A549 (cell line): ENCODE measurements around the gene WDR33. TPM values are rescaled to one million over a fixed set of nuclear protein-coding genes. Genes with fewer than 3 reads are reported as not detected.

Source experiments
- ATAC-seq, 2 experiments: fragments of 200-7000 bp in 1 of 2; fragments of >200 bp in 1 of 2; cut with Nextera tagmentation in 1 of 2; cut with Tn5 transposase in 1 of 2; 3 replicates each; pipeline versions ENCODE4 v1.8.0 to v1.9.1; 2018 to 2020; ENCODE audit warnings: mild to moderate bottlenecking in 1 of 2, moderate library complexity in 1 of 2
- CTCF ChIA-PET: fragments of 300-600 bp; sonication (Branson Sonifier 250); formaldehyde crosslinking; extraction: SDS; loops from one replicate; lab custom pipeline; 2021; ENCODE audit warnings: antibody characterized with exemption, inconsistent platforms; lab: Yijun Ruan, JAX
- POLR2A ChIA-PET: fragments of 350-600 bp; formaldehyde crosslinking; extraction: SDS; loops from one replicate; lab custom pipeline; 2021; ENCODE audit warnings: antibody characterized with exemption, inconsistent platforms; lab: Yijun Ruan, JAX
- DNase-seq, 2 experiments: peaks; one replicate each; pipeline versions ENCODE4 v3.0.0 to v3.0.0-alpha.2; 2011 to 2016; ENCODE audit warnings: low read depth in 1 of 2, low spot score in 1 of 2
- FAIRE-seq: peaks from 2 replicates; lab custom pipeline; 2011; peaks lifted over from hg19 to GRCh38; lab: Jason Lieb, UNC
- H3K27ac ChIP-seq, 2 experiments: fragments of >200 bp; sonication (Bioruptor Twin); formaldehyde crosslinking; 3 replicates each; pipeline ENCODE4 v1.5.1; 2016 to 2017
- H3K4me1 ChIP-seq: fragments of >200 bp; sonication (Bioruptor Twin); formaldehyde crosslinking; 3 replicates; pipeline ENCODE4 v1.6.1; 2016
- H3K4me2 ChIP-seq: fragments of >200 bp; sonication (Bioruptor Twin); formaldehyde crosslinking; 3 replicates; pipeline ENCODE4 v1.6.1; 2016
- H3K4me3 ChIP-seq: fragments of >200 bp; sonication (Bioruptor Twin); formaldehyde crosslinking; 3 replicates; pipeline ENCODE4 v1.5.1; 2016
- H3K9me3 ChIP-seq: fragments of >200 bp; sonication (Bioruptor Twin); formaldehyde crosslinking; 3 replicates; pipeline ENCODE4 v1.6.1; 2016
- CBX8 ChIP-seq: fragments of 200-600 bp; sonication (generic); IDR thresholded peaks from 2 replicates; pipeline ENCODE4 v1.6.1; 2016
- EHF ChIP-seq: fragments of 250-450 bp; sonication (Bioruptor Pico); IDR thresholded peaks from 2 replicates; pipeline ENCODE4 v1.5.0; 2020; ENCODE audit warnings: mild to moderate bottlenecking
- HDAC2 ChIP-seq: fragments of 200-600 bp; sonication (generic); IDR thresholded peaks from 2 replicates; pipeline ENCODE4 v1.6.1; 2016
- HOXB5 ChIP-seq: fragments of 250-450 bp; sonication (Bioruptor Pico); IDR thresholded peaks from 2 replicates; pipeline ENCODE4 v1.5.0; 2020; ENCODE audit warnings: mild to moderate bottlenecking, moderate library complexity
- RAD21 ChIP-seq, 2 experiments: fragments of >200 bp in 1 of 2; sonication (Bioruptor Twin) in 1 of 2; formaldehyde crosslinking in 1 of 2; IDR thresholded peaks in 1 of 2; conservative IDR thresholded peaks in 1 of 2; 2 replicates in 1 of 2; 3 replicates in 1 of 2; pipeline ENCODE4 v1.6.1; 2012 to 2018; ENCODE audit warnings: inconsistent platforms in 1 of 2
- RNF2 ChIP-seq: fragments of 200-600 bp; sonication (generic); IDR thresholded peaks from 2 replicates; pipeline ENCODE4 v1.6.1; 2016; ENCODE audit warnings: low read depth, mild to moderate bottlenecking, antibody characterized with exemption, moderate library complexity, borderline replicate concordance
- SMC3 ChIP-seq: fragments of >200 bp; sonication (Bioruptor Twin); formaldehyde crosslinking; IDR thresholded peaks from 3 replicates; pipeline ENCODE4 v1.6.1; 2018; ENCODE audit warnings: inconsistent platforms
- WGBS: methylation state at CpG from one replicate; pipeline ENCODE4 v1.1.6; 2017; ENCODE audit errors: missing lambda C conversion rate; 5-methylcytosine and 5-hydroxymethylcytosine counted together
- polyA plus RNA-seq, 4 experiments: library from polyadenylated mRNA; depleted of rRNA in 3 of 4; stranded (reverse); fragments of >200 nt; fragmentation: RNase III in 1 of 4; extraction: RNeasy Plus Mini Kit Qiagen cat#74134 plus additional on column Dnase treatment in 1 of 4; gene quantifications; 2 replicates in 3 of 4; 3 replicates in 1 of 4; pipeline ENCODE4 v1.2.3, GENCODE V29; 2011 to 2017
- TF ChIP-seq, protein P1 (sequence below): fragments of >200 bp; sonication (Bioruptor Twin); formaldehyde crosslinking; IDR thresholded peaks from 3 replicates; pipeline ENCODE4 v1.5.1; 2016
- TF ChIP-seq, protein P2 (sequence below): IDR thresholded peaks from 2 replicates; pipeline ENCODE4 v1.6.1; 2012

The WDR33 gene
- polyA plus RNA-seq, 2 of the 4 experiments (the other 2 are of a cell fraction): 21.3 to 67.1 TPM

DNA sequence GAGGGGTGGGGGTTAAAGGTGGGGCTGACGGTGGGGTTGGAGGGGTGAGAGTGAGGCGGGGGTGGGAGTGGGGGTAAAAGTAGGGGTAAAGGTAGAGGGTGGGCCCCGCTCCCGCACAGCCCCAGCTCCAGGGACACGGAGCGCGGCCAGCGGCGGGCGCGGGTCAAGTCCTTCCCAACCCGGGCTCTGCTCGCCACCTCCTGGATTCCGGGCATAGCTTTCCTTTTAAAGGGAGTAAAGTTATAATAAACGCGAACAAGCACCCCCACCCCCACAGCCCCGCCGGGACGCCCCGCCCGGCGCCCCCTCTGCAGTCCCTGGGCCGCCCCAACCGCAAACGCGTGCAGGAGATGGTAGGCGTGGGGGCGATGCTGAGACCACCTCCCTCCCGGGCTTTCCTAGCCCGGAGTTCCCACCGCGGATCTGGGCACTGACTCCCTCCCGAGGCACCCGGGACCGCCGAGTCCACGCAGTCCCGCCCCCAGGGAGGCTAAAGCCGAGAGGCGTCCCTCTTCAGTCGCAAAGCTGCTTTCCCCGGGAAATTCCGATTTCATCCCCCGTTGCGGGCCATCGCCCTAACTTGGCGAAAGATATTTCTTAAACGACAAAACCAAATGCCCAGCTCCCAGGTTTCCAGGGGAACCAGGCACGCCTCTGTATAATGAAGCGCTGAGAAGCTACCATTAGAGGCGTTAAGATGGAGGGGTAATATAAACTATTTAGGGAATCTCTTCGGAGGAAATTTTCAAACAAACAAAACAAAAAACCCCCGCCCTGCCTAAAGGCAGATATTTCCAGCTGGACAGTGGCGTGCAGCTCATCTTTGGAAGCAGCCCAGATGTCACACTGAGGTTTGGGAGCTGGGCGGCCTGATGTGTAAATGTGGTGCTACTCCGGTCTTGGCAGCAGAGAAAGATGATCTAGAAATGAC is 135.4 kb downstream of the WDR33 start, which contains the start of gene LIMS2:
TSS of gene LIMS2 (minus strand) at position 200 of the 931 bp plus-strand sequence. CDS start 506 bp downstream, outside the sequence.
- peak within 1 kb of the TSS; percentile 77 for H3K4me3 ChIP-seq
- ATAC-seq: peak; percentile 72 to 83
- H3K27ac ChIP-seq: peak within 1 kb of the TSS; percentile 67 to 90
- FAIRE-seq: no peak
- TF ChIP-seq SMC3: peak; percentile 37; the same call in 1 of the 3 replicates
- 0 out of 2 replicates have a peak, but pooled peaks have one; percentile 43 for TF ChIP-seq CBX8
- peak; percentile 81; the same call in 1 of the 2 replicates for TF ChIP-seq RNF2
- peak; percentile 28 to 57; a peak in 2 of 5 replicates for TF ChIP-seq RAD21 (conservative IDR thresholded peaks at IDR 0.05 in 1 of 2, IDR thresholded peaks at IDR 0.05 in 1 of 2)
- TF ChIP-seq HDAC2: no peak
- TF ChIP-seq, protein P1, sequence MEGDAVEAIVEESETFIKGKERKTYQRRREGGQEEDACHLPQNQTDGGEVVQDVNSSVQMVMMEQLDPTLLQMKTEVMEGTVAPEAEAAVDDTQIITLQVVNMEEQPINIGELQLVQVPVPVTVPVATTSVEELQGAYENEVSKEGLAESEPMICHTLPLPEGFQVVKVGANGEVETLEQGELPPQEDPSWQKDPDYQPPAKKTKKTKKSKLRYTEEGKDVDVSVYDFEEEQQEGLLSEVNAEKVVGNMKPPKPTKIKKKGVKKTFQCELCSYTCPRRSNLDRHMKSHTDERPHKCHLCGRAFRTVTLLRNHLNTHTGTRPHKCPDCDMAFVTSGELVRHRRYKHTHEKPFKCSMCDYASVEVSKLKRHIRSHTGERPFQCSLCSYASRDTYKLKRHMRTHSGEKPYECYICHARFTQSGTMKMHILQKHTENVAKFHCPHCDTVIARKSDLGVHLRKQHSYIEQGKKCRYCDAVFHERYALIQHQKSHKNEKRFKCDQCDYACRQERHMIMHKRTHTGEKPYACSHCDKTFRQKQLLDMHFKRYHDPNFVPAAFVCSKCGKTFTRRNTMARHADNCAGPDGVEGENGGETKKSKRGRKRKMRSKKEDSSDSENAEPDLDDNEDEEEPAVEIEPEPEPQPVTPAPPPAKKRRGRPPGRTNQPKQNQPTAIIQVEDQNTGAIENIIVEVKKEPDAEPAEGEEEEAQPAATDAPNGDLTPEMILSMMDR: peak; percentile 29; the same call in 2 of the 3 replicates
- TF ChIP-seq EHF (CRISPR knock-in tag): no peak
- POLR2A ChIA-PET: interaction anchor here (0.5 to 1.1 kb wide), 4 partner anchors 25 to 381 kb away, joined by 3 read pairs; no protein-coding TSS in a partner anchor
- 11% methylated on average over 23 of the region's 56 CpGs for WGBS
- CTCF ChIA-PET: interaction anchor here (0.5 to 2.7 kb wide), 13 partner anchors 17 to 608 kb away, joined by 3 to 10 read pairs (median 4); no protein-coding TSS in a partner anchor
- H3K9me3 ChIP-seq: no peaks in the 10 kb centered on the region
- H3K4me1 ChIP-seq: peaks cover 15% of the 10 kb centered on the region
- peak; percentile 48 to 49 for DNase-seq
- peak within 1 kb of the TSS; percentile 94 for H3K4me2 ChIP-seq

DNA sequence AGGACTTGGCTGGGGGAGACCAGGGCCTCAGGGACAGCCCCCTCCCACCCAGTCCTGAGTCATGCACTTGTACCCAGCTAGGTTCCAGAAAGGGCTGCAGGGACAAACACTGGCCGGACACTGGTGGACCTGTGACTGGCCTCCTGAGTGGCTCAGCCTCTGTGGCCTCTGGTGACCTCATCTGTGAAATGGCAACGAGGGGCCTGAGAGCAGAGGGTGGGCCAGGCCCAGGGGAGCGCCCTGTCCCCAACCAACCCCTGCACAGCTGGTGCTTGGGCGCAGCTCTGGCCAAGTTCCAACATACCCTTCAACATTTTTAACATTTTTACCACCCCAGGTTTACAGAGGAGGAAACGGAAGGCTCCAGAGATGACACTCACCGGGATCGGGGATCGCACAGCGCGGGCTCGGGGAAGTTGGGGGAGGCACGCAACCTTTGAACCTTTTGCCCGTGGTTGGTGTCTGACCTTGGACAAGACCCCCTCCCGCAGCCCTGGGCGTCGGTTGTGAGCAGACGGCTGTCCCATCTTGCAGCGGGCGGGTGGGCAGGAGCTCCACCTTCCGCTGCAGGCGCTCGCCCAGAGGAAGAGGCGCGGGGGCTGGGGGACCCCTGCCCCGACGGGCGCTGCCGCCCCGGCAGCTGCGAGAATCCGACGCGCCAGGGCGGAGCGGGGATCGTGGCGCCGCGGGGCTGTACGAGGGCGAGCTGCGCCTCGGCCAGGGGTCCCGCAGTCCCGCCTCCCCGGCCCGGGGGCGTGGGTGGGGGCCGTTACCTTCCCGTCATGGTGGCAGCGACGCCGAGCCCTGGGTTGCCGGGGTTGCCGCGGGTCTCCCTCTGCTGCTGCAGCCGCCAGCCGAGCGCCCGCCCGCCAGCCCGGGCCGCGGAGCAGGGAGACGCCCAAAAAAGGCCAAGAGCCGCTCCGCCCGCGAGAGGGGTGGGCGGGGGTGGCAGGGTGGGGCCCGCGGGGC is 136.4 kb downstream of the WDR33 start:
- 52% methylated on average over 18 of the region's 72 CpGs for WGBS
- H3K4me2 ChIP-seq: peak overlapping the region; percentile 94
- POLR2A ChIA-PET: interaction anchor here (0.8 to 1.1 kb wide), 2 partner anchors 26 to 148 kb away, joined by 3 read pairs; partner anchors contain the start of gene IWS1
- peak overlapping the region; percentile 67 to 90 for H3K27ac ChIP-seq
- DNase-seq (peak in 1 of 2 experiments; percentile 41), ATAC-seq (peak; percentile 60 to 66), FAIRE-seq (no peak)
- no peak for TF ChIP-seq HOXB5 (CRISPR knock-in tag)
- peak overlapping the region; percentile 77 for H3K4me3 ChIP-seq
- H3K4me1 ChIP-seq: peaks cover 15% of the 10 kb centered on the region
- CTCF ChIA-PET: interaction anchor here (0.5 to 2.7 kb wide), 14 partner anchors 21 to 607 kb away, joined by 3 to 10 read pairs (median 4); no protein-coding TSS in a partner anchor
- no peaks in the 10 kb centered on the region for H3K9me3 ChIP-seq

DNA sequence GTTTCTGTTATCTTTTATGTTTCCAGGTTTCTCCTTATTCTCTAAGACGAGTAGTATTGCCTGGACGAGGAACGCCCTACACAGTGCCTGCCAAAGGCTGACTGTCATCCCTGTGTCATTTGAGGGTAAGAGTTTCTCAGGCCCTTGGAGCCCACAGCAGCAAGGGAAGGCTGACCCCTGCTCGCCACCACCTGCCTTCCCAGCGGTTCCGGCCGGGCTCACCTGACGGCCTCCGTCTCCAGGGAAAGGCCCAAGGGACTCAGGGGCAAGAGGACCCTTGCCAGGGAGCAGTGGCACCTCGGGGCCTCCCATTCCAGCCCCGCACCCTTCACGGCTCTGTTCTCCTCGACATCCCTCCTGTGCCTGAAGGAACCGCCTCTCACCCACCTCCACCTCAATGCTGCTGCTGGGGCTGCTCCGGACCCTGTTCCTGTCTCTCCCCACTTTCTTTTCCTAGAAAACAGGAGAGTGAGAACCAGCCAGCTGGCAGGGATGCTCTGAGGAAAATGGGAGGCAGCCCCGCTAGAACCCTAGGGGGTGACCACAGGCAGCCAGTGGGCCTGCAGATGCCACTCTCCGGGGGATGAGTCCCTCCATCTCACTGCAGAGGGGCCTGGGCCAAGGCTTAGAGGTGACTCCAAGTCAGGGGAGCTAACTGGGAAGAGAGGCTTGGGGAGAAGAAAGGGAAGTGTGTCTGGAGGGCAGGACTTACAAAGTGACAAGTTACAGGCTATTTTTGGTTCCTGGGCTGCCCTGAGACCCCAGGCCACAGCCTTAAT is 137.5 kb downstream of the WDR33 start:
- H3K4me2 ChIP-seq: no peak overlapping the region
- POLR2A ChIA-PET: interaction anchor here (0.8 kb wide), 1 partner anchor 147 kb away, joined by 3 read pairs; the partner anchor contains the start of gene IWS1
- no peak overlapping the region; a peak in 2 of 6 replicates for H3K27ac ChIP-seq
- H3K9me3 ChIP-seq: no peaks in the 10 kb centered on the region
- DNase-seq (no peak), ATAC-seq (no peak), FAIRE-seq (no peak)
- peaks cover 15% of the 10 kb centered on the region for H3K4me1 ChIP-seq
- TF ChIP-seq, protein P2, sequence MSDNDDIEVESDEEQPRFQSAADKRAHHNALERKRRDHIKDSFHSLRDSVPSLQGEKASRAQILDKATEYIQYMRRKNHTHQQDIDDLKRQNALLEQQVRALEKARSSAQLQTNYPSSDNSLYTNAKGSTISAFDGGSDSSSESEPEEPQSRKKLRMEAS: no peak
- 93% methylated on average over 16 of the region's 17 CpGs for WGBS
- CTCF ChIA-PET: interaction anchor here (0.6 to 1.3 kb wide), 7 partner anchors 21 to 83 kb away, joined by 3 to 6 read pairs (median 4); no protein-coding TSS in a partner anchor
- no peak overlapping the region for H3K4me3 ChIP-seq
